ENCODE measurements around the gene NR1H2.

DNA sequence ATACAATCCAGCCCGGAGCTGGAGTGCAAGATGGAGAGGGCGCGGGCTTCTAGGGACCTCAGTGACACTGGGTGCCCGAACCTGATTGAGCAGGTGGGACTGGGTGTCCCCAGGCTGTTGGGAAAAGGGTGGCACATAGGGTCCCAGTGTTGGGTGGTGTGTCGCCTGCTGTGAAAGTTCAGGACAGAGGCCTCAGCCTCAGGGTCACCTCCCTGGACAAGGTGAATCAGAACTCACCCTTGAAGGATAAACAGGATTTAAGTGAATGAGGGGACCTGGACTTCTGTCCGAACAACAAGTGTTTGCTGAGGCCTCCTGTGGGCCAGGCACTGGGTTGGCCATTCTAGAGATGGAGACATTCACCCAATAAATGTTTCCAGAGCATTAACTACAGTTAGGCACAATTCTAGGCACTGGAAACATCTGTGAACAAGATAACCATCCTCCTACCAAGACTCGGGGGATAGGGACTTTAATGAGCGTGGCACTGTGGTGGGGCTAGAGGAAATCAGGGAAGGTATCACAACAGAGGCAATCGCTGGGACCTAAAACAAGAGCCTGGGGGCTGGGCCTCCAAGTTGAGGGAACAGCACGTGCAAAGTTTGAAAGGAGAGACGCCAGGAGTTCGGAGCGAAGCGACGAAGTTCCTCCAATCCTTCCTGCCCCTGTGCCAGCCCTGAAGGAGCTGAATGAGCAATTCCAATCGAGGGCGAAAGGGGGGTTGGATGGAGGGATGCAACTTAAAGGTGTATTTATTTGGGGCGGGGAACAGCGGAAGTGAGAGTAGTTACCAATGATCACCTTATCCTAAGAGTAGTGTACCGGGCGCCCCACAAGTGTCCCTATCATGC is 7.0 kb downstream of the NR1H2 start:
- TF ChIP-seq, protein P1, sequence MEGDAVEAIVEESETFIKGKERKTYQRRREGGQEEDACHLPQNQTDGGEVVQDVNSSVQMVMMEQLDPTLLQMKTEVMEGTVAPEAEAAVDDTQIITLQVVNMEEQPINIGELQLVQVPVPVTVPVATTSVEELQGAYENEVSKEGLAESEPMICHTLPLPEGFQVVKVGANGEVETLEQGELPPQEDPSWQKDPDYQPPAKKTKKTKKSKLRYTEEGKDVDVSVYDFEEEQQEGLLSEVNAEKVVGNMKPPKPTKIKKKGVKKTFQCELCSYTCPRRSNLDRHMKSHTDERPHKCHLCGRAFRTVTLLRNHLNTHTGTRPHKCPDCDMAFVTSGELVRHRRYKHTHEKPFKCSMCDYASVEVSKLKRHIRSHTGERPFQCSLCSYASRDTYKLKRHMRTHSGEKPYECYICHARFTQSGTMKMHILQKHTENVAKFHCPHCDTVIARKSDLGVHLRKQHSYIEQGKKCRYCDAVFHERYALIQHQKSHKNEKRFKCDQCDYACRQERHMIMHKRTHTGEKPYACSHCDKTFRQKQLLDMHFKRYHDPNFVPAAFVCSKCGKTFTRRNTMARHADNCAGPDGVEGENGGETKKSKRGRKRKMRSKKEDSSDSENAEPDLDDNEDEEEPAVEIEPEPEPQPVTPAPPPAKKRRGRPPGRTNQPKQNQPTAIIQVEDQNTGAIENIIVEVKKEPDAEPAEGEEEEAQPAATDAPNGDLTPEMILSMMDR (IDR thresholded peaks at IDR 0.05), result no peak
- TF ChIP-seq POLR2A (IDR thresholded peaks at IDR 0.05), result no peak

All from tibial nerve (tissue), 3 donors.